K562 (cell line): ENCODE measurements around the gene ABHD16A. TPM values are rescaled to one million over a fixed set of nuclear protein-coding genes. Genes with fewer than 3 reads are reported as not detected.

Experiments
- ARID3B ChIP-seq: fragments of 250-450 bp; sonication (Bioruptor Pico); IDR thresholded peaks from 2 replicates; pipeline ENCODE4 v1.4.0; 2020; ENCODE audit warnings: borderline replicate concordance
- CHAMP1 ChIP-seq: fragments of 450-650 bp; IDR thresholded peaks from 2 replicates; pipeline ENCODE4 v1.6.1; 2016; ENCODE audit warnings: mild to moderate bottlenecking
- FOXJ2 ChIP-seq: fragments of 200-800 bp; sonication (Bioruptor generic); IDR thresholded peaks from 2 replicates; pipeline ENCODE4 v1.6.1; 2016; ENCODE audit warnings: missing genetic modification characterization, missing compliant biosample characterization
- HLTF ChIP-seq: fragments of 450-650 bp; IDR thresholded peaks from 2 replicates; pipeline ENCODE4 v1.6.1; 2016
- IFI16 ChIP-seq: fragments of 250-450 bp; sonication (Bioruptor Pico); IDR thresholded peaks from 2 replicates; pipeline ENCODE4 v2.1.2; 2022; ENCODE audit warnings: mild to moderate bottlenecking, inconsistent platforms
- JUNB ChIP-seq: fragments of 450-650 bp; formaldehyde crosslinking; conservative IDR thresholded peaks from 2 replicates; pipeline ENCODE4 v1.4.0; 2020; ENCODE audit warnings: mild to moderate bottlenecking
- KLF16 ChIP-seq: IDR thresholded peaks from 2 replicates; pipeline ENCODE4 v1.6.1; 2016; ENCODE audit warnings: antibody characterized with exemption
- MLLT1 ChIP-seq, 2 experiments: fragments of 450-650 bp; IDR thresholded peaks; 2 replicates each; pipeline ENCODE4 v1.6.1; 2016
- RAD21 ChIP-seq, 2 experiments: fragments of 250-450 bp in 1 of 2; fragments of 450-650 bp in 1 of 2; sonication (Bioruptor Pico) in 1 of 2; formaldehyde crosslinking in 1 of 2; IDR thresholded peaks in 1 of 2; conservative IDR thresholded peaks in 1 of 2; 2 replicates each; pipeline versions ENCODE4 v1.4.0 to v1.8.0; 2020 to 2022; ENCODE audit warnings: mild to moderate bottlenecking in 2 of 2, moderate library complexity in 1 of 2
- RBM39 ChIP-seq: fragments of 200-400 bp; formaldehyde crosslinking; optimal IDR thresholded peaks from 2 replicates; pipeline ENCODE3; 2018; ENCODE audit warnings: low read depth, low read length
- ZNF780A ChIP-seq: fragments of 250-450 bp; sonication (Bioruptor Pico); IDR thresholded peaks from 2 replicates; pipeline ENCODE4 v1.5.0; 2021; ENCODE audit warnings: mild to moderate bottlenecking
- polyA plus RNA-seq, 8 experiments: library from polyadenylated mRNA; depleted of rRNA in 4 of 8; stranded (reverse) in 5 of 8; unstranded in 3 of 8; fragments of >200 nt; fragmentation: Nextera tagmentation in 2 of 8; fragmentation: Illumina TruSeq in 1 of 8; extraction: Ambion mirVana in 2 of 8; extraction: Trizol in 1 of 8; gene quantifications; 2 replicates each; pipeline versions ENCODE4 v1.2.1 to v1.2.3, GENCODE V29; 2011 to 2014; ENCODE audit warnings: inconsistent platforms in 1 of 8, missing spikeins in 1 of 8
- total RNA-seq, 7 experiments: library from RNA; depleted of rRNA in 6 of 7; stranded (reverse); fragments of >200 nt in 6 of 7; fragmentation: Illumina TruSeq in 2 of 7; extraction: Trizol in 2 of 7; gene quantifications; 2 replicates each; pipeline versions ENCODE4 v1.2.1 to v1.2.3, GENCODE V29; 2011 to 2021; ENCODE audit warnings: low replicate concordance in 1 of 7
- TF ChIP-seq, protein P1 (sequence below): fragments of 250-450 bp; sonication (Bioruptor Pico); IDR thresholded peaks from 2 replicates; pipeline ENCODE4 v1.9.0; 2021; ENCODE audit warnings: mild to moderate bottlenecking, inconsistent platforms
- TF ChIP-seq, protein P2 (sequence below): fragments of 250-450 bp; sonication (Bioruptor Pico); IDR thresholded peaks from 2 replicates; pipeline ENCODE4 v1.6.1; 2021; ENCODE audit warnings: mild to moderate bottlenecking
- TF ChIP-seq, protein P3 (sequence below): fragments of 250-450 bp; sonication (Bioruptor Pico); IDR thresholded peaks from 2 replicates; pipeline ENCODE4 v1.5.0; 2022; ENCODE audit warnings: mild to moderate bottlenecking

The ABHD16A gene
- total and polyA plus RNA-seq, 9 of the 15 experiments (the other 6 are each of a cell fraction or from before 2014, with no cell fraction given) = 25.8 to 120 (median 81.6) TPM

DNA sequence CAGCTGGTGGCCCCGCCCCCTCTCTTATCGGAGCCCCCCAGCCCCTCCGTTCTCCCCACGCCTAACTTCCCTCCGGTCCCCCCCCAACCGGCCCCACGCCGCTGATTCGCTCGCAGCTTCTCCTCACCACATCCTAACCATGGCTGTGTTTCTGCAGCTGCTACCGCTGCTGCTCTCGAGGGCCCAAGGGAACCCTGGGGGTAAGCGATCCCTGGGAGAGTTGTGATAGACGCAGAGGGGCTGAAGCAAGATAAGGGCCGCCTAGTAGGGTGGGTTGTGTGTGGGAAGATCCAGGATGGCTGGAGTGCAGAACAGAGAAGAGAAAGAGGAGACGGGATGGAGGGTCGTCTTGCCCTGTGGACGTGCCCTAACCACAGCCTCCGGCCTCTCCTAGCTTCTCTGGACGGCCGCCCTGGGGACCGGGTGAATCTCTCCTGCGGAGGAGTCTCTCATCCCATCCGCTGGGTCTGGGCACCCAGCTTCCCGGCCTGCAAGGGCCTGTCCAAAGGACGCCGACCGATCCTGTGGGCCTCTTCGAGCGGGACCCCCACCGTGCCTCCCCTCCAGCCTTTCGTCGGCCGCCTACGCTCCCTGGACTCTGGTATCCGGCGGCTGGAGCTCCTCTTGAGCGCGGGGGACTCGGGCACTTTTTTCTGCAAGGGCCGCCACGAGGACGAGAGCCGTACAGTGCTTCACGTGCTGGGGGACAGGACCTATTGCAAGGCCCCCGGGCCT is 20.3 kb upstream of the ABHD16A start, which contains the start of gene MPIG6B (continued):
- TF ChIP-seq ZNF780A (CRISPR knock-in tag) (no peak), RBM39 (no peak), MLLT1 (IDR thresholded peaks at IDR 0.05) (no peak), FOXJ2 (tag) (no peak), RAD21 (CRISPR knock-in tag; conservative IDR thresholded peaks at IDR 0.05 in 1 of 2, IDR thresholded peaks at IDR 0.05 in 1 of 2) (no peak), KLF16 (no peak), JUNB (no peak), ARID3B (no peak), CHAMP1 (no peak), IFI16 (CRISPR knock-in tag) (0 out of 2 replicates have a peak, but pooled peaks have one; percentile 21), HLTF (no peak)
- TF ChIP-seq, protein P1, sequence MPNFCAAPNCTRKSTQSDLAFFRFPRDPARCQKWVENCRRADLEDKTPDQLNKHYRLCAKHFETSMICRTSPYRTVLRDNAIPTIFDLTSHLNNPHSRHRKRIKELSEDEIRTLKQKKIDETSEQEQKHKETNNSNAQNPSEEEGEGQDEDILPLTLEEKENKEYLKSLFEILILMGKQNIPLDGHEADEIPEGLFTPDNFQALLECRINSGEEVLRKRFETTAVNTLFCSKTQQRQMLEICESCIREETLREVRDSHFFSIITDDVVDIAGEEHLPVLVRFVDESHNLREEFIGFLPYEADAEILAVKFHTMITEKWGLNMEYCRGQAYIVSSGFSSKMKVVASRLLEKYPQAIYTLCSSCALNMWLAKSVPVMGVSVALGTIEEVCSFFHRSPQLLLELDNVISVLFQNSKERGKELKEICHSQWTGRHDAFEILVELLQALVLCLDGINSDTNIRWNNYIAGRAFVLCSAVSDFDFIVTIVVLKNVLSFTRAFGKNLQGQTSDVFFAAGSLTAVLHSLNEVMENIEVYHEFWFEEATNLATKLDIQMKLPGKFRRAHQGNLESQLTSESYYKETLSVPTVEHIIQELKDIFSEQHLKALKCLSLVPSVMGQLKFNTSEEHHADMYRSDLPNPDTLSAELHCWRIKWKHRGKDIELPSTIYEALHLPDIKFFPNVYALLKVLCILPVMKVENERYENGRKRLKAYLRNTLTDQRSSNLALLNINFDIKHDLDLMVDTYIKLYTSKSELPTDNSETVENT (CRISPR knock-in tag) = peak; percentile 66; the same call in 1 of the 2 replicates
- TF ChIP-seq, protein P2, sequence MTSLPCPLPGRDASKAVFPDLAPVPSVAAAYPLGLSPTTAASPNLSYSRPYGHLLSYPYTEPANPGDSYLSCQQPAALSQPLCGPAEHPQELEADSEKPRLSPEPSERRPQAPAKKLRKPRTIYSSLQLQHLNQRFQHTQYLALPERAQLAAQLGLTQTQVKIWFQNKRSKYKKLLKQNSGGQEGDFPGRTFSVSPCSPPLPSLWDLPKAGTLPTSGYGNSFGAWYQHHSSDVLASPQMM = no peak
- TF ChIP-seq, protein P3, sequence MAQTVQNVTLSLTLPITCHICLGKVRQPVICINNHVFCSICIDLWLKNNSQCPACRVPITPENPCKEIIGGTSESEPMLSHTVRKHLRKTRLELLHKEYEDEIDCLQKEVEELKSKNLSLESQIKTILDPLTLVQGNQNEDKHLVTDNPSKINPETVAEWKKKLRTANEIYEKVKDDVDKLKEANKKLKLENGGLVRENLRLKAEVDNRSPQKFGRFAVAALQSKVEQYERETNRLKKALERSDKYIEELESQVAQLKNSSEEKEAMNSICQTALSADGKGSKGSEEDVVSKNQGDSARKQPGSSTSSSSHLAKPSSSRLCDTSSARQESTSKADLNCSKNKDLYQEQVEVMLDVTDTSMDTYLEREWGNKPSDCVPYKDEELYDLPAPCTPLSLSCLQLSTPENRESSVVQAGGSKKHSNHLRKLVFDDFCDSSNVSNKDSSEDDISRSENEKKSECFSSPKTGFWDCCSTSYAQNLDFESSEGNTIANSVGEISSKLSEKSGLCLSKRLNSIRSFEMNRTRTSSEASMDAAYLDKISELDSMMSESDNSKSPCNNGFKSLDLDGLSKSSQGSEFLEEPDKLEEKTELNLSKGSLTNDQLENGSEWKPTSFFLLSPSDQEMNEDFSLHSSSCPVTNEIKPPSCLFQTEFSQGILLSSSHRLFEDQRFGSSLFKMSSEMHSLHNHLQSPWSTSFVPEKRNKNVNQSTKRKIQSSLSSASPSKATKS (CRISPR knock-in tag) = no peak
